Measurements from ENCODE around the gene MDC1. TPM values are rescaled to one million over a fixed set of nuclear protein-coding genes. Genes with fewer than 3 reads are reported as not detected.

Gene MDC1
- polyA plus RNA-seq, 1 experiment: 7.5 TPM

DNA sequence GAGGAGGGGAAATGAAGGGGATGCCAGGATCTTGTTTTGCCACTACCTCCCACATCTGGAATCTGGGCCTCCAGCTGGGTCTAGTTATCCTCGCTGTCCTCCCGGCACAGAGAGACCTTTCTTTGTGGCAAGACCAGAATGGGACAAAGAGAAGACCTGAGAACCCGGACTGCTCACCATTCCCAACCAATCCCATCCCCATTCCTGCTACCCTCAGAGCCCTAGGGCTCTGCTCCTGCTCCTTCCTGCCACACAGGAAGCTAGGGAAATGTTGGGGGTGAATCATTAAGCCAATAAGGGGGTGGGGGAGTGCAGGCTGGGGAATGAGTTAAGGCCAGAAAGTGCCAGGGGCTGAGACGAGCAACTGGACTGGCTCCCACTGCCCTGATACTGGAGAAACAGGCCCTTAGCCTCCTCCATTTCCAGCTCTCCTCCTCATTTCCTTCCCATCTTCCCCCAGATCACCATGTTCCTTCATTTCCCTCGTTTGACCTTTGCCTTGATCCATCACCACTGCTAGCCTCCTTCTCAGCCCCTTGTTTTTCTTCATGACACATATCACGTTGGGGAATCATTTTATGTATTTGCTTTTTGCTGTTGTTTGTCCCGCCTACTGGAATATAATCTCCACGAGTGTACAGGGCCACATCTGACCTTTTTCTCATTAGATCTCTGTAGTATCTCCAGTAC lies 31.9 kb upstream of the MDC1 start:
- Histone ChIP-seq H3K4me3 (ENCODE audit: low read depth, low read length) (no peak overlapping the region), H3K36me3 (ENCODE audit: control insufficient read depth, insufficient read depth, low read length) (no peaks in the 10 kb centered on the region), H3K27me3 (ENCODE audit: control insufficient read depth, insufficient read depth, low read length) (no peaks in the 10 kb centered on the region)
- no peak for DNase-seq (ENCODE audit: low read depth)
- ChIA-PET CTCF (interaction anchor here (0.8 to 1.7 kb wide), 3 partner anchors 71 to 80 kb away, joined by 3 to 7 read pairs (median 5); no protein-coding TSS in a partner anchor), POLR2A (interaction anchor here (0.6 kb wide), 1 partner anchor 150 kb away, joined by 27 read pairs; no protein-coding TSS in a partner anchor)
- TF ChIP-seq, protein P1, sequence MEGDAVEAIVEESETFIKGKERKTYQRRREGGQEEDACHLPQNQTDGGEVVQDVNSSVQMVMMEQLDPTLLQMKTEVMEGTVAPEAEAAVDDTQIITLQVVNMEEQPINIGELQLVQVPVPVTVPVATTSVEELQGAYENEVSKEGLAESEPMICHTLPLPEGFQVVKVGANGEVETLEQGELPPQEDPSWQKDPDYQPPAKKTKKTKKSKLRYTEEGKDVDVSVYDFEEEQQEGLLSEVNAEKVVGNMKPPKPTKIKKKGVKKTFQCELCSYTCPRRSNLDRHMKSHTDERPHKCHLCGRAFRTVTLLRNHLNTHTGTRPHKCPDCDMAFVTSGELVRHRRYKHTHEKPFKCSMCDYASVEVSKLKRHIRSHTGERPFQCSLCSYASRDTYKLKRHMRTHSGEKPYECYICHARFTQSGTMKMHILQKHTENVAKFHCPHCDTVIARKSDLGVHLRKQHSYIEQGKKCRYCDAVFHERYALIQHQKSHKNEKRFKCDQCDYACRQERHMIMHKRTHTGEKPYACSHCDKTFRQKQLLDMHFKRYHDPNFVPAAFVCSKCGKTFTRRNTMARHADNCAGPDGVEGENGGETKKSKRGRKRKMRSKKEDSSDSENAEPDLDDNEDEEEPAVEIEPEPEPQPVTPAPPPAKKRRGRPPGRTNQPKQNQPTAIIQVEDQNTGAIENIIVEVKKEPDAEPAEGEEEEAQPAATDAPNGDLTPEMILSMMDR (IDR thresholded peaks at IDR 0.05; ENCODE audit: insufficient read depth, low read depth, low read length): no peak

DNA sequence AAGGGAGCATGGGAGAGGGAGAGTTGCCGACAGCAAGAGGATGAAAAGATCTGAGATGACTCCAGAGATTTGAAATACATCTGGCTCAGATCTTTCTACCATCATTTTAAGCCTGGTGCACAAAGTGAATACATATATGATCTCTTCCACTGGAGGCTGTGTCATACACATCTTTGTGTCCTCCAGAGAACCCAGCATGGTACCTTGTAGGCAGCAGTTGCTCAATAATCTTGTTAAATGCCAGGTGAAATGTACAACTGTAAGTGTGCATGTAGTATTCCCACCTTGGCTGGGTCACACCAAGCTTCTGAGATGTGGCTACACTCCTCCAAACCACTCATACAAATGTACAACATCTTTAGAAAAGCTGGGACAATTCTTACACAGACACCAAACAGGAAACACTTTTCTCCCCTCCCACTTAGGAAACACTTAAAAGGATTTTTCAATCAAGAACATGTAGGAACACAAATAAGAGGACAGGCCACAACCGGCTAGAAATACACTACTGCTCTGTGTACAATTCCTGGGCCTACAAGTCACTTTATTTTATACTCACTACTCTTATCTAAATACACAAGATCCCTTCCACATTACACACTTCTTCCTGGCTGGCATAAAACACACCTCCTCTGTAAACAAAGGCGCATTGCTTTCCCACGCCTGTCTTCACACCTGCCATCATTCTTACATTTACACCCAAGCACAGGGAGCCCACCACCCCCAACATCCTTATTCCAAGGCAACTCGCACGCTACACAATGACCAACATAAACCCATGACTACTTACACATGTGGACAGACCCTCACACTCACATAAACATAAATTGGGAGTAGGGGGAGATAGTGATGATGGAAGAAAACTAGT lies 31.1 kb upstream of the MDC1 start:
- H3K36me3 ChIP-seq (ENCODE audit: control insufficient read depth, insufficient read depth, low read length): no peaks in the 10 kb centered on the region
- ChIA-PET CTCF (no interaction called here), POLR2A (no interaction called here)
- TF ChIP-seq, protein P1 (IDR thresholded peaks at IDR 0.05; ENCODE audit: insufficient read depth, low read depth, low read length): no peak
- DNase-seq (ENCODE audit: low read depth): no peak
- H3K4me3 ChIP-seq (ENCODE audit: low read depth, low read length): no peak overlapping the region
- no peaks in the 10 kb centered on the region for H3K27me3 ChIP-seq (ENCODE audit: control insufficient read depth, insufficient read depth, low read length)

DNA sequence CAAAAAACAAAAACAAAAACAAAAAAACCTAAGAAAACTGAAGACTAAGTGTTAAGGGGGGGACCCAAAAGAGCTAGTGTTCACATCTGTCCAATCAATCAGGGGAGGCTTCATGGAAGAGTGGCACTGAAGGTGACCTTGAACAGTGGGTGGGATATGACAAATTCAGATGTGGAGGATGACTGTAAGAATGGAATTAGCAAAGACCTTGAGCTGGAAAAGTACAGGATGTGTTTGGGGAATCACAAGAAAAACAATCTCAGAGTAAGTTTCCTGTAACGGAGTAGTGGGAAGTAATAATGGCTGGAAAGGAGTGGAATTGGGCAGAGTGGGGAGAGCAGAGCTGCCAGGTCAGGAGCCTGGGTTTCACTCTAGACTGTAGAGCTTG lies 30.2 kb upstream of the MDC1 start:
- ChIA-PET POLR2A (interaction anchor here (0.6 kb wide), 1 partner anchor 132 kb away, joined by 16 read pairs; no protein-coding TSS in a partner anchor), CTCF (interaction anchor here (1.0 to 1.6 kb wide), 4 partner anchors 11 to 81 kb away, joined by 3 to 5 read pairs (median 3); no protein-coding TSS in a partner anchor)
- Histone ChIP-seq H3K4me3 (ENCODE audit: low read depth, low read length) (no peak overlapping the region), H3K36me3 (ENCODE audit: control insufficient read depth, insufficient read depth, low read length) (no peaks in the 10 kb centered on the region), H3K27me3 (ENCODE audit: control insufficient read depth, insufficient read depth, low read length) (no peaks in the 10 kb centered on the region)
- DNase-seq (ENCODE audit: low read depth): no peak
- TF ChIP-seq, protein P1 (IDR thresholded peaks at IDR 0.05; ENCODE audit: insufficient read depth, low read depth, low read length): no peak

DNA sequence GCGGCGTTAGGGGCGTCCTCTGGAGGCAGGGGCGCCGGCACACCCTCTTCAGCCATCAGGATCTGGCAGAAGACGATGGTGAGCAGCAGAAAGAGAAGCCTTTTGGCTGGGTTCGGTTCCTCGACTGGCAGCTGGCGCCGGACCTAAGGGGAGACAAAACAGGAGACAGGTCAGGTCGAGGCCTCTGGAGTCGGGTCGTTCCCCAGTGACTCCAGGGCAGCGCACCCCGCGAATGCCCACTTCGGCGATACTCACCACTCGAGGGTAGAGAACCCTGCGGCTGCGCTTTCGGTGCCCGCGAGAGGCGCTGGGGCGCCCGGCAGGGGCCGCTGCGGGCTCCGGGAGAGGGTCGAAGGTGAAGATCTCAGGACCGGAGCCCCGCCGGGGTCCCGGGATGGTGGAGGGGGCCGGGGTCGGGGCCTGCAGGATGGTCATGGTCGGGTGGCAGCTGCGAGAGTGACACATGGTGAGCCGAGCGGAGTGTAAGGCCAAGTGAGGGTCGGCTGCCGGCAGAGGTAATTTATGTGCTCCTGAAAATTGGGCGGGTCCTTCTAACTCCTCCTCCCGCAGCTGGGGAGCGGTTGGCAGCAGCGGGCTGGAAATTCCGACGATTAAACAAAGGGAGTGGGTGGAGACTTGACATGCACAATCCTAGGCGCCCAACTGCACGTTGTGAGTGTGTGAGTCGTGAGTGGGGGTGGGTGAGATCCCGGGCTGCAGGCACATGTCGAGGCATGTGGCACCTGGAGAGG lies 27.1 kb upstream of the MDC1 start, which contains the start of gene IER3:
Gene IER3 (minus strand): TSS at position 494 of the 752 bp plus-strand sequence. CDS start 29 bp downstream, at position 465.
- Histone ChIP-seq H3K4me3 (ENCODE audit: low read depth, low read length) (peak within 1 kb of the TSS; percentile 65), H3K27me3 (ENCODE audit: control insufficient read depth, insufficient read depth, low read length) (no peaks in the 10 kb centered on the region), H3K36me3 (ENCODE audit: control insufficient read depth, insufficient read depth, low read length) (peaks cover 16% of the 10 kb centered on the region)
- POLR2A ChIA-PET: interaction anchor here (0.6 to 1.4 kb wide), 3 partner anchors 8 to 92 kb away, joined by 3 to 6 read pairs (median 3); no protein-coding TSS in a partner anchor
- DNase-seq (ENCODE audit: low read depth): peak; percentile 64
- TF ChIP-seq, protein P1 (IDR thresholded peaks at IDR 0.05; ENCODE audit: insufficient read depth, low read depth, low read length): peak; percentile 81
- CTCF ChIA-PET: interaction anchor here (0.6 to 3.0 kb wide), 14 partner anchors 16 to 854 kb away, joined by 3 to 16 read pairs (median 4); partner anchors contain the start of gene MDC1
